ENCODE data around the gene PSMD12.

Gene PSMD12

DNA sequence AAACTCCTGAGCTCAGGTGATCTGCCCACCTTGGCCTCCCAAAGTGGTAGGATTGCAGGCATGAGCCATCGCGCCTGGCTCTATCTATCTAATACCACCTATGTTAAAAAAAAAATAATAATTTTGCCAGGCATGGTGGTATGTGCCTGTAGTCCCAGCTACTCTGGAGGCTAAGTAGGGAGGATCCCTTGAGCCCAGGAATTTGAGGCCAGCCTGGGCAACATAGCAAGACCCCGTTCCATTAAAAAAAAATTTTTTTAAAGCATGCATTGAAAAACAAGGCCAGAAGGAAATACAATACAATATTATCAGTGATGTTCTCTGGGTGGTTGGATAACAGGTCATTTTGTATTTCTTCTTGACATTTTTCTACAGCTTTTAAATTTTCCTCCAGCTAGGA, 76.1 kb downstream of the PSMD12 start:
- Mint-ChIP-seq H3K27ac (no peak overlapping the region), H3K4me1 (no peaks in the 10 kb centered on the region)

DNA sequence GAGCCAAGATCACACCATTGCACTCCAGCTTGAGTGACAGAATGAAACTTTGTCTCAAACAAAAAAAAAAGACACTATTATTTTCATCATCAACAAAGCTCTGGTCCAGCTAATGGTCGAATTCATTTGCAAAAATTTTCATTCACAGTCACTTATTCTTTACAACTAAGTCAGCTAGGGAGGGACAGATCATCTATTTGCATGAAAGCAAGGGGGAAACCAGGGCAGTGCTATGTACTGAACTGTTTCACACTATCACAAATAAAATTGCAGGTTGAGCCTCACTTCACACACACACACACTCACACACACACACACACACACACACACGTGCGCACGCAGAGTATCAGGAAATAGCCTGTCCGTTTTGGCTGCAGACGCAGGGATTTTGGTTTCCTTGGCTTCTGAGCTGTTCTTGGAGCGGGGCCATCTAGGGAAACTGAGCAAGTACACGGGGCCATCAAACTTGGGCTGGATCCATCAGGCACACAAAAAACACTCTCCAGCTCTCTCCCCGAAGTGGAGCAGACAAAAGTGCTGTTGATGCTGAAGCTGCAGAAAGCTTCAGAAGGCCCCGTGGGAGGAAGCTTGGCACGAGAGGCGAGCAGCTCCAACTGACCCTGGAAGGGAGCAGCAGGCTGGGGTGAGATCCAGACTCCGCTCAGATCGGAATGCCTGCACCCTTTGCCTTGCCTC, 77.0 kb downstream of the PSMD12 start:
- Mint-ChIP-seq H3K4me1 (no peaks in the 10 kb centered on the region), H3K36me3 (ENCODE audit: low read depth) (no peaks in the 10 kb centered on the region), H3K9me3 (no peaks in the 10 kb centered on the region), H3K4me3 (no peak overlapping the region), H3K27me3 (no peaks in the 10 kb centered on the region), H3K27ac (no peak overlapping the region)
- ATAC-seq (no peak), DNase-seq (no peak)

More for the DNA sequence above, 76.1 kb downstream of the PSMD12 start:
- no peaks in the 10 kb centered on the region for H3K27me3 Mint-ChIP-seq
- ATAC-seq, result no peak
- H3K36me3 Mint-ChIP-seq (ENCODE audit: low read depth), result no peaks in the 10 kb centered on the region
- DNase-seq, result no peak
- H3K9me3 Mint-ChIP-seq, result no peaks in the 10 kb centered on the region
- H3K4me3 Mint-ChIP-seq, result no peak overlapping the region

Data from activated naive CD8-positive, alpha-beta T cell treated with anti-CD3 and anti-CD28 coated beads, Interleukin-2, amount 50 U/mL, for 24 hours (primary cell).